Stimulated activated CD4-positive, alpha-beta T cell treated with anti-CD3 and anti-CD28 coated beads, Interleukin-2, amount 100 ng/mL, for 24 hours (primary cell): ENCODE measurements around the gene NEURL1.
"Not testable (repeated sequence)": the region's sequence is repeated elsewhere in the genome, so short reads cannot be mapped to it uniquely, and the experiment has no call there.

ENCODE experiments used
- DNase-seq, 2 donors: peaks; one replicate each; pipeline ENCODE4 v3.0.0-alpha.2; 2020

Gene NEURL1

GRCh38 chr10:103465411-103466179 is 27.9 kb upstream of the NEURL1 start:
- no peak for DNase-seq

GRCh38 chr10:103466734-103467133 is 26.8 kb upstream of the NEURL1 start:
- DNase-seq, result no peak

- DNase-seq, result no peak
Observed at GRCh38 chr10:103467406-103467805, 26.1 kb upstream of the NEURL1 start.

GRCh38 chr10:103469201-103469600 is 24.3 kb upstream of the NEURL1 start:
- DNase-seq, result no peak

- DNase-seq, result peak; percentile 56 to 64
Observed at GRCh38 chr10:103470761-103471653, 22.5 kb upstream of the NEURL1 start.

GRCh38 chr10:103472005-103472404 is 21.5 kb upstream of the NEURL1 start:
- no peak for DNase-seq

GRCh38 chr10:103473261-103473671 is 20.2 kb upstream of the NEURL1 start:
- DNase-seq, result no peak

- DNase-seq, result no peak
Observed at GRCh38 chr10:103474077-103474476, 19.4 kb upstream of the NEURL1 start.

GRCh38 chr10:103475437-103475836 is 18.1 kb upstream of the NEURL1 start:
- no peak for DNase-seq

GRCh38 chr10:103476046-103476768 is 17.3 kb upstream of the NEURL1 start:
- DNase-seq, result no peak

- DNase-seq, result no peak
Observed at GRCh38 chr10:103478671-103479070, 14.8 kb upstream of the NEURL1 start.

- no peak for DNase-seq
Observed at GRCh38 chr10:103479135-103479534, 14.4 kb upstream of the NEURL1 start, which contains the start of gene CALHM3. Gene CALHM3, minus strand, starts transcription at chr10:103479240. Its CDS starts 208 bp downstream, at chr10:103479032.

- no peak for DNase-seq
Observed at GRCh38 chr10:103480521-103480920, 13.0 kb upstream of the NEURL1 start.

GRCh38 chr10:103481974-103482531 is 11.5 kb upstream of the NEURL1 start:
- DNase-seq, result no peak

- DNase-seq, result not testable (repeated sequence)
Observed at GRCh38 chr10:103486635-103487409, 6.7 kb upstream of the NEURL1 start.

GRCh38 chr10:103487410-103487708 is 6.1 kb upstream of the NEURL1 start:
- DNase-seq, result no peak

- DNase-seq, result no peak
Observed at GRCh38 chr10:103490986-103491314, 2.6 kb upstream of the NEURL1 start.

GRCh38 chr10:103491729-103492364 is 1.7 kb upstream of the NEURL1 start:
- no peak for DNase-seq

- no peak for DNase-seq
Observed at GRCh38 chr10:103492655-103493261, 747 bp upstream of the NEURL1 start.

GRCh38 chr10:103493916-103494877 is 692 bp downstream of the NEURL1 start:
- peak; percentile 31 to 45 for DNase-seq
